ENCODE results near the gene SPG11. TPM values are rescaled to one million over a fixed set of nuclear protein-coding genes. Genes with fewer than 3 reads are reported as not detected.

The SPG11 gene
- total and polyA plus RNA-seq, 2 experiments from 2014 or later = 23.3 to 42.2 TPM

GRCh38 chr15:44647637-44648036 is 15.8 kb downstream of the SPG11 start:
- Histone ChIP-seq H3K4me2 (no peak overlapping the region), H3F3A (replicated peaks; ENCODE audit: low read depth) (no peaks in the 10 kb centered on the region), H3K79me2 (replicated peaks; ENCODE audit: insufficient read depth) (peaks cover 28% of the 10 kb centered on the region), H3K4me1 (ENCODE audit: insufficient read depth) (no peaks in the 10 kb centered on the region), H3K9me2 (ENCODE audit: insufficient read depth) (no peaks in the 10 kb centered on the region), H3K27me3 (ENCODE audit: insufficient read depth) (no peaks in the 10 kb centered on the region), H2AFZ (no peak overlapping the region), H3K36me3 (ENCODE audit: insufficient read depth) (peaks cover 11% of the 10 kb centered on the region), H3K4me3 (no peak overlapping the region), H4K20me1 (replicated peaks; ENCODE audit: insufficient read depth) (no peaks in the 10 kb centered on the region), H3K27ac (ENCODE audit: low read depth) (no peak overlapping the region)
- ATAC-seq (no peak), DNase-seq (ENCODE audit: low spot score) (no peak)
- peaks cover 5% of the 10 kb centered on the region; the same call in 1 of the 3 replicates for H3K9me3 Mint-ChIP-seq
- H3K27ac Mint-ChIP-seq = no peak overlapping the region
- TF ChIP-seq EZH2phosphoT487 (IDR thresholded peaks at IDR 0.05; ENCODE audit: unreplicated experiment) = no peak
- no peak for TF ChIP-seq REST (IDR thresholded peaks at IDR 0.05; ENCODE audit: unreplicated experiment)
- no peak for TF ChIP-seq POLR2AphosphoS5 (IDR thresholded peaks at IDR 0.05; ENCODE audit: low read depth)
- TF ChIP-seq EZH2 (IDR thresholded peaks at IDR 0.05; ENCODE audit: low read depth, unreplicated experiment) = no peak
- TF ChIP-seq JUNB (IDR thresholded peaks at IDR 0.05; ENCODE audit: unreplicated experiment) = no peak
- TF ChIP-seq CTCF (conservative IDR thresholded peaks at IDR 0.05; ENCODE audit: low read depth in 2 of 2) = no peak
- TF ChIP-seq ZNF331 (CRISPR knock-in tag; IDR thresholded peaks at IDR 0.05; ENCODE audit: low read depth) = no peak
- TF ChIP-seq CREB1 (CRISPR knock-in tag; IDR thresholded peaks at IDR 0.05; ENCODE audit: low read depth) = no peak
- TF ChIP-seq ETS1 (IDR thresholded peaks at IDR 0.05) = no peak
- no peak for TF ChIP-seq NANOG (IDR thresholded peaks at IDR 0.05; ENCODE audit: borderline replicate concordance)
- no peak for TF ChIP-seq ZNF462 (CRISPR knock-in tag; IDR thresholded peaks at IDR 0.05)
- no peak for TF ChIP-seq STAT1 (IDR thresholded peaks at IDR 0.05; ENCODE audit: unreplicated experiment)
- no peak for TF ChIP-seq ZNF114 (CRISPR knock-in tag; IDR thresholded peaks at IDR 0.05)
- peaks cover 5% of the 10 kb centered on the region; the same call in 1 of the 3 replicates for H3K4me1 Mint-ChIP-seq
- peaks cover 8% of the 10 kb centered on the region for H3K27me3 Mint-ChIP-seq (ENCODE audit: insufficient read depth, low read depth, poor library complexity)
- no peak overlapping the region for H3K4me3 Mint-ChIP-seq
- peaks cover 69% of the 10 kb centered on the region for H3K36me3 Mint-ChIP-seq (ENCODE audit: low read depth)

All from GM23338 (cell line).